Ishikawa (cell line): ENCODE results near the gene PSPC1.

Source experiments
- CEBPB ChIP-seq: IDR thresholded peaks from 2 replicates; pipeline ENCODE4 v1.6.1; 2012
- CREB1 ChIP-seq: IDR thresholded peaks from 2 replicates; pipeline ENCODE4 v1.6.1; 2012; ENCODE audit warnings: low read depth
- EGR1 ChIP-seq: IDR thresholded peaks from 2 replicates; pipeline ENCODE4 v1.6.1; 2012
- EP300 ChIP-seq: IDR thresholded peaks from 2 replicates; pipeline ENCODE4 v1.6.1; 2012; ENCODE audit warnings: borderline replicate concordance
- FOXM1 ChIP-seq: IDR thresholded peaks from 2 replicates; pipeline ENCODE4 v1.6.1; 2012; ENCODE audit warnings: low read depth, borderline replicate concordance
- NFIC ChIP-seq: IDR thresholded peaks from 2 replicates; pipeline ENCODE4 v1.6.1; 2012
- RAD21 ChIP-seq: IDR thresholded peaks from 2 replicates; pipeline ENCODE4 v1.6.1; 2012; ENCODE audit warnings: low read depth
- TAF1 ChIP-seq: IDR thresholded peaks from 2 replicates; pipeline ENCODE4 v1.6.1; 2012; ENCODE audit warnings: low read depth, mild to moderate bottlenecking
- TCF12 ChIP-seq: IDR thresholded peaks from 2 replicates; pipeline ENCODE4 v1.6.1; 2012; ENCODE audit warnings: low read depth
- YY1 ChIP-seq: IDR thresholded peaks from 2 replicates; pipeline ENCODE4 v1.6.1; 2012; ENCODE audit warnings: low read depth
- ZBTB7A ChIP-seq: IDR thresholded peaks from 2 replicates; pipeline ENCODE4 v1.6.1; 2012; ENCODE audit warnings: low read depth
- TF ChIP-seq, protein P1 (sequence below): IDR thresholded peaks from 2 replicates; pipeline ENCODE4 v1.6.1; 2012
- TF ChIP-seq, protein P2 (sequence below): IDR thresholded peaks from 2 replicates; pipeline ENCODE4 v1.6.1; 2012; ENCODE audit warnings: low read depth, mild to moderate bottlenecking

DNA sequence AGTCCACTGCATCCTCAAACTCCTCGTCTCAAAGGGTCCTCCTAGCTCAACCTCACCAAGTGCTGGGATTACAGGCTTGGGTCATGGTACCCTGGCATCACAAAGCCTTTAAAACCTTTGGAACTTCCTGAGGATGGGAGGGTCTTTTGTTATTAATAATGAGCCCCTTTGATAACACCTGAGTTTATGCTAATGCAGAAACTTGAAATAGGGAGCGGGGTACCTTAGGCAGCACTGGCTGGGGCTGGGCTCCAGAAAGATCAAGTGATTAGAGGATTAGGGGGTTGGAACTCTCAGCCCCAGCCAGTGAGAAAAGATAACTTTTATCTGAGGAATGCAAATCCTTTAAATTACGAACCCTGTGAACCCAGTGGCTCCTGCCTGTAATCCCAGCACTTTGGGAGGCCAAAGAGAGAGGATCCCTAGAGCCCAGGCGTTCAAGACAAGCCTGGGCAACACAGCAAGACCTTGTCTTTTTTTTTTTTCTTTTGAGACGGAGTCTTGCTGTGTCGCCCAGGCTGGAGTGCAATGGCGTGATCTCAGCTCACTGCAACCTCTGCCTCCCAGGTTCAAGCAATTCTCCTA is 9.3 kb upstream of the PSPC1 start:
- TF ChIP-seq EP300: no peak
- no peak for TF ChIP-seq CREB1
- no peak for TF ChIP-seq CEBPB
- TF ChIP-seq, protein P1, sequence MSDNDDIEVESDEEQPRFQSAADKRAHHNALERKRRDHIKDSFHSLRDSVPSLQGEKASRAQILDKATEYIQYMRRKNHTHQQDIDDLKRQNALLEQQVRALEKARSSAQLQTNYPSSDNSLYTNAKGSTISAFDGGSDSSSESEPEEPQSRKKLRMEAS: no peak
- no peak for TF ChIP-seq TAF1
- no peak for TF ChIP-seq TCF12
- no peak for TF ChIP-seq RAD21
- TF ChIP-seq YY1: no peak
- no peak for TF ChIP-seq FOXM1
- no peak for TF ChIP-seq ZBTB7A
- TF ChIP-seq NFIC: no peak
- no peak for TF ChIP-seq EGR1
- TF ChIP-seq, protein P2, sequence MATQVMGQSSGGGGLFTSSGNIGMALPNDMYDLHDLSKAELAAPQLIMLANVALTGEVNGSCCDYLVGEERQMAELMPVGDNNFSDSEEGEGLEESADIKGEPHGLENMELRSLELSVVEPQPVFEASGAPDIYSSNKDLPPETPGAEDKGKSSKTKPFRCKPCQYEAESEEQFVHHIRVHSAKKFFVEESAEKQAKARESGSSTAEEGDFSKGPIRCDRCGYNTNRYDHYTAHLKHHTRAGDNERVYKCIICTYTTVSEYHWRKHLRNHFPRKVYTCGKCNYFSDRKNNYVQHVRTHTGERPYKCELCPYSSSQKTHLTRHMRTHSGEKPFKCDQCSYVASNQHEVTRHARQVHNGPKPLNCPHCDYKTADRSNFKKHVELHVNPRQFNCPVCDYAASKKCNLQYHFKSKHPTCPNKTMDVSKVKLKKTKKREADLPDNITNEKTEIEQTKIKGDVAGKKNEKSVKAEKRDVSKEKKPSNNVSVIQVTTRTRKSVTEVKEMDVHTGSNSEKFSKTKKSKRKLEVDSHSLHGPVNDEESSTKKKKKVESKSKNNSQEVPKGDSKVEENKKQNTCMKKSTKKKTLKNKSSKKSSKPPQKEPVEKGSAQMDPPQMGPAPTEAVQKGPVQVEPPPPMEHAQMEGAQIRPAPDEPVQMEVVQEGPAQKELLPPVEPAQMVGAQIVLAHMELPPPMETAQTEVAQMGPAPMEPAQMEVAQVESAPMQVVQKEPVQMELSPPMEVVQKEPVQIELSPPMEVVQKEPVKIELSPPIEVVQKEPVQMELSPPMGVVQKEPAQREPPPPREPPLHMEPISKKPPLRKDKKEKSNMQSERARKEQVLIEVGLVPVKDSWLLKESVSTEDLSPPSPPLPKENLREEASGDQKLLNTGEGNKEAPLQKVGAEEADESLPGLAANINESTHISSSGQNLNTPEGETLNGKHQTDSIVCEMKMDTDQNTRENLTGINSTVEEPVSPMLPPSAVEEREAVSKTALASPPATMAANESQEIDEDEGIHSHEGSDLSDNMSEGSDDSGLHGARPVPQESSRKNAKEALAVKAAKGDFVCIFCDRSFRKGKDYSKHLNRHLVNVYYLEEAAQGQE: no peak
